Fibroblast of lung (primary cell): Measurements from ENCODE around the gene LAMTOR1. TPM values are rescaled to one million over a fixed set of nuclear protein-coding genes. Genes with fewer than 3 reads are reported as not detected.
A peak's percentile ranks its signal among the peaks of the same experiment; 100 is the strongest.

ENCODE experiments used
- DNase-seq, 2 donors: peaks; one replicate each; pipeline versions ENCODE4 v3.0.0 to v3.0.0-alpha.2; 2010; ENCODE audit warnings: low read depth in 2 of 2
- H2AFZ ChIP-seq: 2 replicates; pipeline ENCODE4 v1.5.1; 2012; ENCODE audit warnings: low read length, control low read depth, inconsistent platforms
- H3K27ac ChIP-seq: 2 replicates; pipeline ENCODE4 v1.5.1; 2011; ENCODE audit warnings: low read length, control low read depth; ENCODE audit not compliant: insufficient read depth
- H3K27me3 ChIP-seq: 2 replicates; pipeline ENCODE4 v1.5.1; 2011; ENCODE audit warnings: mild to moderate bottlenecking, low read length; ENCODE audit not compliant: control insufficient read depth, insufficient read depth
- H3K36me3 ChIP-seq: 2 replicates; pipeline ENCODE4 v1.5.1; 2011; ENCODE audit warnings: low read length; ENCODE audit not compliant: control insufficient read depth, insufficient read depth
- H3K4me1 ChIP-seq: 2 replicates; pipeline ENCODE4 v1.5.1; 2011; ENCODE audit warnings: low read length; ENCODE audit not compliant: control insufficient read depth, insufficient read depth; ENCODE audit errors: extremely low read depth
- H3K4me2 ChIP-seq: 2 replicates; pipeline ENCODE4 v1.5.1; 2011; ENCODE audit warnings: low read length, control low read depth; ENCODE audit not compliant: insufficient read depth; ENCODE audit errors: extremely low read depth
- H3K4me3 ChIP-seq, 4 experiments: fragments of 200-600 bp in 1 of 4; sonication (generic) in 1 of 4; replicated peaks in 1 of 4; 2 replicates each; pipeline ENCODE4 v1.5.1; 2011 to 2016; ENCODE audit warnings: low read length in 4 of 4, low read depth in 3 of 4, mild to moderate bottlenecking in 3 of 4, control low read depth in 2 of 4, inconsistent platforms in 1 of 4, mixed read lengths in 1 of 4; ENCODE audit not compliant: insufficient read depth in 1 of 4; ENCODE audit errors: control extremely low read depth in 1 of 4
- H3K79me2 ChIP-seq: 2 replicates; pipeline ENCODE4 v1.5.1; 2012; ENCODE audit warnings: mild to moderate bottlenecking, low read length, inconsistent platforms; ENCODE audit not compliant: control insufficient read depth, insufficient read depth
- H3K9ac ChIP-seq: 2 replicates; pipeline ENCODE4 v1.5.1; 2011; ENCODE audit warnings: mild to moderate bottlenecking, low read length, control low read depth; ENCODE audit not compliant: insufficient read depth
- H3K9me3 ChIP-seq: 2 replicates; pipeline ENCODE4 v1.5.1; 2012; ENCODE audit warnings: low read depth, low read length; ENCODE audit not compliant: control insufficient read depth, insufficient read depth
- H4K20me1 ChIP-seq: 2 replicates; pipeline ENCODE4 v1.5.1; 2011; ENCODE audit warnings: low read length; ENCODE audit not compliant: control insufficient read depth, insufficient read depth; ENCODE audit errors: extremely low read depth
- CTCF ChIP-seq, 2 donors: IDR thresholded peaks in 1 of 2; conservative IDR thresholded peaks in 1 of 2; 1 replicate in 1 of 2; 2 replicates in 1 of 2; pipeline ENCODE4 v1.5.1; 2011 to 2012; ENCODE audit warnings: low read length in 2 of 2, control low read depth in 1 of 2, inconsistent platforms in 1 of 2, low read depth in 1 of 2, mild to moderate bottlenecking in 1 of 2
- EZH2 ChIP-seq: IDR thresholded peaks from 2 replicates; pipeline ENCODE4 v1.5.1; 2012; ENCODE audit warnings: low read length, control low read depth, mild to moderate bottlenecking; ENCODE audit errors: missing control alignments
- polyA plus RNA-seq, 2 donors: library from polyadenylated mRNA; depleted of rRNA in 1 of 2; stranded (reverse) in 1 of 2; unstranded in 1 of 2; fragments of >200 nt; gene quantifications; 2 replicates each; pipeline ENCODE4 v1.2.1, GENCODE V29; 2011 to 2012; ENCODE audit warnings: missing spikeins in 1 of 2
- total RNA-seq: library from RNA; depleted of rRNA; stranded (reverse); fragments of >200 nt; gene quantifications from 2 replicates; pipeline ENCODE4 v1.2.1, GENCODE V29; 2014

The LAMTOR1 gene
- total and polyA plus RNA-seq, 2 donors (not counting 1 experiment from before 2014, with no cell fraction given), result 90.3 to 137 TPM

DNA sequence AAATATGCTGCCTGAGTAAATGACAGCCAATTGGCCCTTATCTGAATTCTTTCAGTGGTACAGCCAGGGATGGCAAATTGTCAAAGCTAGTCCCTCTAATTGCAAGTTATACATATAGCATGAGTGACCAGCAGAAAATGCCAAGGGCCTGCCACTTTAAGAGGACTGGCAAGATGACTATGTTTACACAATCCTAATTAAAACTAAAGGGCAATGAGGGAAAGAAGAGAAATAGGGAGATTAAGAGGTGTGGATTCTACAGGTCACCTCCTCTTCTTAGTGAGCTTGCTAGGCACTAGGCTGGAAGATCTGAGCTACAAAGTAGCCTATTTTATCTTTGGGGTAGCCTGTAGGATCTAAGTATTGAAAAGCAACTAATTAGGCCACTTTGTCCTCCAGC, 36.2 kb downstream of the LAMTOR1 start:
- H3K9ac ChIP-seq, result no peak overlapping the region
- DNase-seq, result no peak
- no peak for TF ChIP-seq CTCF (conservative IDR thresholded peaks at IDR 0.05 in 1 of 2, IDR thresholded peaks at IDR 0.05 in 1 of 2; ENCODE audit: low read depth in 1 of 2, low read length in 2 of 2)
- TF ChIP-seq EZH2, result no peak
- no peaks in the 10 kb centered on the region for H3K9me3 ChIP-seq
- H3K27me3 ChIP-seq, result no peaks in the 10 kb centered on the region
- H4K20me1 ChIP-seq, result no peaks in the 10 kb centered on the region
- H3K79me2 ChIP-seq, result peaks cover 47% of the 10 kb centered on the region
- H2AFZ ChIP-seq, result no peak overlapping the region
- no peak overlapping the region for H3K4me2 ChIP-seq
- H3K4me3 ChIP-seq, result no peak overlapping the region
- H3K4me1 ChIP-seq, result peaks cover 21% of the 10 kb centered on the region
- no peak overlapping the region for H3K27ac ChIP-seq
- H3K36me3 ChIP-seq, result peaks cover 2% of the 10 kb centered on the region

DNA sequence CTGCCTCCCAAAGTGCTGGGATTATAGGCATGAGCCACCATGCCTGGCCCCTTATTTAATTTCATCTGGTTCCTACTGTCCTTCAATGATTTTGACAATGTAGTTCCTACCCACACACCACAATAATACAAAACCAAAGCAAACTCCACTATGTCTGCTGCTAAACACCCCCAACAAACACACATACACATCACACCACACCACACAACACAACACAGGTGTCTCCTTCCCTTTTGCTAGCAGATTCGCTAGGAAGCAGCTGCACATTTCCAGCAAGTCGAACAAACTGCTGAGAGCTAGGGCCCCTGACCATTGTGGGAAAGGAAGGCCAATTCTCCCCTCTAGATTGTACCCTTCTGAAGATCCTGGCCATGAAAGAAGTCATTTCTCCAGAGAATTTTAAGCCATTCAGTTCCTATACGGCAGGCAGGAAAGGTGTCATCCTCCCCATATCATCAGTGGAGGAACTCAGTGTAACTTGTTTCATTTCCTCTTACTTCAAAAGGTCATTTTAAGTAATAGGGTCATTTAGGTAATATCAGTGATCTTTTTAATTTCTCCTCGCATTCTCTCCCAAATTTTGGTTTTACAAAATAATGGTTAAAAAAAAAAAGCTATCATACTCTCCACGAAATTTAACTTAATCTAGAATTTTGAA, 41.2 kb downstream of the LAMTOR1 start:
- Histone ChIP-seq H3K4me3 (no peak overlapping the region), H3K4me1 (no peaks in the 10 kb centered on the region), H3K9me3 (no peaks in the 10 kb centered on the region), H3K36me3 (no peaks in the 10 kb centered on the region), H3K27ac (no peak overlapping the region), H3K79me2 (peaks cover 8% of the 10 kb centered on the region), H3K9ac (no peak overlapping the region), H3K27me3 (no peaks in the 10 kb centered on the region), H3K4me2 (no peak overlapping the region), H4K20me1 (no peaks in the 10 kb centered on the region), H2AFZ (no peak overlapping the region)
- TF ChIP-seq CTCF (conservative IDR thresholded peaks at IDR 0.05 in 1 of 2, IDR thresholded peaks at IDR 0.05 in 1 of 2; ENCODE audit: low read depth in 1 of 2, low read length in 2 of 2), result no peak
- TF ChIP-seq EZH2, result no peak
- DNase-seq, result no peak

- Histone ChIP-seq H4K20me1 (no peaks in the 10 kb centered on the region), H3K9me3 (no peaks in the 10 kb centered on the region), H3K27ac (no peak overlapping the region), H2AFZ (no peak overlapping the region), H3K27me3 (no peaks in the 10 kb centered on the region), H3K4me2 (no peak overlapping the region), H3K36me3 (no peaks in the 10 kb centered on the region), H3K4me3 (no peak overlapping the region), H3K9ac (no peak overlapping the region), H3K4me1 (no peaks in the 10 kb centered on the region), H3K79me2 (peaks cover 5% of the 10 kb centered on the region)
- TF ChIP-seq EZH2, result no peak
- no peak for TF ChIP-seq CTCF (conservative IDR thresholded peaks at IDR 0.05 in 1 of 2, IDR thresholded peaks at IDR 0.05 in 1 of 2; ENCODE audit: low read depth in 1 of 2, low read length in 2 of 2)
- DNase-seq, result peak; percentile 46 to 47
These were observed 44.6 kb downstream of the LAMTOR1 start for GRCh38 chr11:72058416-72059034.
